ENCODE measurements around the gene PHF2.

Gene PHF2

DNA sequence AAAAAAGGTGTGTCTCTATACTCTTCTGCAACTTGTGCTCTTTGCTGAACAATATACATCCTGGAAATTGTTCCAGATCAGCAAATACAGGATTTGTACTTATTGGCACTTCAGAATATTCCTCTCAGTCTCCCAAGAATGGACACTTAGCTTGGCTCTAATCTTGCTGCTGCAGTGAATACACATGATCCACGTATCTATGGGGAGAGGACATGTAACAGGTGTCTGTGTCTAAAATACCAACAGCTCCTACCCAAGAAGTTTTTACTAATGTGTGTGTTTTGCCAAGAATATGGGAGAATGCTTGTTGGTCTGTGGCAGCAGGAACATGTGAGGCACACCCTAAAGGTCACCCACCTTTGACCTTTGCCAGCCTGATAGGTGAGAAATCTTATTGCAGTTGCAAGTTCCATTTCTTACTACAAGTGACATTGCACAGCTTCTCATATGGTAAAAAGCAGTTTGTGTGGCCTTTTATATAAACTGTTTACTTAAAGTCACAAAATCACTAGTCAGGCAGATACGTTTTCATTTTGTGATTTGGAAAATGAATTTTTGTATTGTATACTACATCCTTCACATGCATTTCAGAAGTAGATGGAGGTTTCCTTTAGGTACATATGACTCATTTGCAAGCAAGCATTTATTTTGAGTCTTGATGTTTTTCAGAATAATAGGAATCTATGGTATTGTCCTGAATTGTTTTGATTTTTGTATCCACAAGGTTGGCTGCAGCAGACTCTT lies 35.8 kb downstream of the PHF2 start:
- no peak overlapping the region for H3K4me3 ChIP-seq (ENCODE audit: low read depth, low read length)
- TF ChIP-seq, protein P1, sequence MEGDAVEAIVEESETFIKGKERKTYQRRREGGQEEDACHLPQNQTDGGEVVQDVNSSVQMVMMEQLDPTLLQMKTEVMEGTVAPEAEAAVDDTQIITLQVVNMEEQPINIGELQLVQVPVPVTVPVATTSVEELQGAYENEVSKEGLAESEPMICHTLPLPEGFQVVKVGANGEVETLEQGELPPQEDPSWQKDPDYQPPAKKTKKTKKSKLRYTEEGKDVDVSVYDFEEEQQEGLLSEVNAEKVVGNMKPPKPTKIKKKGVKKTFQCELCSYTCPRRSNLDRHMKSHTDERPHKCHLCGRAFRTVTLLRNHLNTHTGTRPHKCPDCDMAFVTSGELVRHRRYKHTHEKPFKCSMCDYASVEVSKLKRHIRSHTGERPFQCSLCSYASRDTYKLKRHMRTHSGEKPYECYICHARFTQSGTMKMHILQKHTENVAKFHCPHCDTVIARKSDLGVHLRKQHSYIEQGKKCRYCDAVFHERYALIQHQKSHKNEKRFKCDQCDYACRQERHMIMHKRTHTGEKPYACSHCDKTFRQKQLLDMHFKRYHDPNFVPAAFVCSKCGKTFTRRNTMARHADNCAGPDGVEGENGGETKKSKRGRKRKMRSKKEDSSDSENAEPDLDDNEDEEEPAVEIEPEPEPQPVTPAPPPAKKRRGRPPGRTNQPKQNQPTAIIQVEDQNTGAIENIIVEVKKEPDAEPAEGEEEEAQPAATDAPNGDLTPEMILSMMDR (IDR thresholded peaks at IDR 0.05; ENCODE audit: low read depth, low read length): no peak

DNA sequence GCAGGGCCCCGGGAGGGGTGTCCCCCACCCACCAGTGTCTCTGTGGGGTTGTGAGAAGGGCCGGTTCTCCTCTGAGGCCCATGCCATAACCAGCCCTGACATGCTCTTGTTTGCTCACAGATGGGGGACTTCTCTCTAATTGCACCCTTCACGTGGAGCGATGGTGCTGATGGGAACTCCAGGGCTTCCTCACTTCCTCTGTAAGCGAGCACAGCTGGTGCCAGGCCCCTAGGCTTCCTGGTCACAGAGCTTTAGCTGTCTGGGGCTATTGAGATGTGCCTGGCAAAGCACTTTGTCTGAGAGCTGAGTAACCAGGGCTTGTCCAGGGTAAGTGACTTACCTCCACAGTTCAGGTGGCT lies 36.4 kb downstream of the PHF2 start:
- TF ChIP-seq, protein P1 (IDR thresholded peaks at IDR 0.05; ENCODE audit: low read depth, low read length): no peak

DNA sequence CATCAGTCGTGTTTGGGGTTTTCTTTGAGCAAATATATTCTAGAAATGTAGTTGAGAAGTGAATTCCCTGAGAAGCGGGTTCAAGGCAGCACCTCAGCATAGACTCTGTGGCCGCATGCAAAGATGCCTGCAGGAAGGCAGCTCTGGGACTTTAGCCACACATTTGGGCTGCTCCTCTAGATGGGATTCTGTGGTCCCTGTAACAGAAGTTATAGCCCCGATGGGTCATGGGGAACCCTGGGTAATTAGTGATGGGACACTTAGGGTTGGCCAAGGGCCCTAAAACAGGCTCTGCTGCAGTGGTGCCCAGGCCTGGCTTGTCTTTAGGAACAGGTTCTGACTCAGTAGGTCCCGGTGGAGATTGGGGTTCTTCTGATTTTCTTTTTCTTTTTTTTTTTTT lies 36.8 kb downstream of the PHF2 start:
- TF ChIP-seq, protein P1 (IDR thresholded peaks at IDR 0.05; ENCODE audit: low read depth, low read length): no peak
- no peak overlapping the region for H3K4me3 ChIP-seq (ENCODE audit: low read depth, low read length)

More for the DNA sequence above, 36.4 kb downstream of the PHF2 start:
- H3K4me3 ChIP-seq (ENCODE audit: low read depth, low read length): no peak overlapping the region

DNA sequence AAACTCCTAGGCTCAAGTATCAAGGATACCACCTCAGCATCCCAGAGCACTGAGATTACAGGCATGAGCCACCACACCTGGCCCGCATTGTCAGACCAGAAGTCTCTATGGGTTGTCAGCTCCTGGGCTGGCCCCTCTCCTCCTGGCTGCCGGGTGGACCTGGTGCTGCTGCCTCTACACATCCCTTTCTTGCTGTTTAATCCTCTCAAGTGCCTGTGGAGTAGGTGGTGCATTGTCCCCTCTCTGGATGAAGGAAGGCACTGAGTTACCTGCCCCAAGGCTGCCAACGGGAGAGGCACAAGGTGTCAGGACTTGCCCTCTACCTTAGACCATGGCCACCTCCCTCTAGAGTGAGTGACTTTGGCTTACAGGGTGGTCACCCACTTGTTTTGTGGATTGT lies 37.4 kb downstream of the PHF2 start:
- no peak overlapping the region for H3K4me3 ChIP-seq (ENCODE audit: low read depth, low read length)

DNA sequence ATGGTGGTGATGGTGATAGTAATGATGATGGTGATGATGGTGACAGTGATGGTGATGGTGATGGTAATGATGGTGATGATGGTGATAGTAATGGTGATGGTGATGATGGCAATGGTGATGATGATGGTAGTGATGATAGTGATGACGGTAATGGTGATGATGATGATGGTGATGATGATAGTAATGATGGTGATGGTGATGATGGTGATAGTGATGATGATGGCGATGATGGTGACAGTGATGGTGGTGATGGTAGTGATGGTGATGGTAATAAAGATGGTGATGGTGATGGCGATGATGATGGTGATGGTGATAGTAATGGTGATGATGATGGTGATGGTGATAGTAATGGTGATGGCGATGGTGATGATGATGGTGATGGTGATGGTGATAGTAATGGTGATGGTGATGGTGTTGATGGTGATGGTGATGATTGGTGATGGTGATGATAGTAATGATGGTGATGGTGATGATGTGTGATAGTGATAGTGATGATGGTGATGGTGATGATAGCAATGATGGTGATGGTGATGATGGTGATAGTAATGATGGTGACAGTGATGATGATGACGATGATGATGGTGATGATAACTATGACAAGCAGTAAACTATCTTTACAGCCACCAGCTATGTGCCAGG lies 38.6 kb downstream of the PHF2 start:
- TF ChIP-seq, protein P1 (IDR thresholded peaks at IDR 0.05; ENCODE audit: low read depth, low read length): no peak
- H3K4me3 ChIP-seq (ENCODE audit: low read depth, low read length): no peak overlapping the region

More for the DNA sequence above, 37.4 kb downstream of the PHF2 start:
- TF ChIP-seq, protein P1 (IDR thresholded peaks at IDR 0.05; ENCODE audit: low read depth, low read length): no peak

DNA sequence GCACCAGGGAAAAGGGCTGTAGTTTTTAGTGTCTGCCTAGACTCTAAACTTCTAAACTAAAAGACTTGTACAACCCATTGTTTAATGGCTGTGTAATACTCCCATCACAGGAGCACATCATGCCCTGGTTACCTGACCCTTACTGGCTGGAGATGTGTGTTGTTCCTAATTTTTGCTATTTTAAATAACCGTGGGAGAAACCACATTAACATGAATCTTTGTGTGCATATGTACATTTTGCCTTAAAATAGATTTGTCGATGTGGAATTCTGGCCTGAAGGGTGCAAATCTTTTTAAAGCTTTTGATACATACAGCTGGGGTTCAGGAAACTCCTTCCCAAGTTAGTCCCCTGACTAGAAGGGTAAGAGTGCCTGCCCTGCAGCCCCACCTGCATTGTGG lies 39.7 kb downstream of the PHF2 start:
- TF ChIP-seq, protein P1 (IDR thresholded peaks at IDR 0.05; ENCODE audit: low read depth, low read length): no peak
- H3K4me3 ChIP-seq (ENCODE audit: low read depth, low read length): no peak overlapping the region

DNA sequence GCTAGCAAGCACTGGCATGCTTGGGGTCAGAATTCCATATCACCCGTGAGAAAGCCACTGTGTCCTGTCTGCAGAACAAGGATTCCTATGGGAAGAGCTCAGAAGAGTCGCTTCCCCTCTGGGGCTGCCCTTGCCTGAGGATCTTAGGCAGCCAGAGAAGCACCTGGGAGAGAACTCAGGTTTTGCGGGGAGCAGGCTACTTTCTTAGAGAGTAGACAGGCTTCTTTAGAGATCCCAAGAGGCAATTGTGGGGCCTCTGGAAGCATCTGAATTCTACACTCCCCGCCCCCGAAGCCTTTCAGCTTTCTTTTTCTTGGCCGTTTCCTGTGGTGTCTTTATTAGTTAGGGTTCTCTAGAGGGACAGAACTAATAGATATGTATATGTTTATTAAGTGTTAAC lies 40.9 kb downstream of the PHF2 start:
- no peak overlapping the region for H3K4me3 ChIP-seq (ENCODE audit: low read depth, low read length)

More for the DNA sequence above, 40.9 kb downstream of the PHF2 start:
- TF ChIP-seq, protein P1 (IDR thresholded peaks at IDR 0.05; ENCODE audit: low read depth, low read length): no peak
